OCI-M2 (cell line): ENCODE results near the gene CTTNBP2.
"Not testable (repeated sequence)": the region's sequence is repeated elsewhere in the genome, so short reads cannot be mapped to it uniquely, and the experiment has no call there.

Experiments used
- DNase-seq: peaks from one replicate; lab custom pipeline; 2025; ENCODE audit not compliant: unreplicated experiment; lab: John Stamatoyannopoulos, UW

Gene CTTNBP2

GRCh38 chr7:117750612-117751563 is 122.4 kb downstream of the CTTNBP2 start:
- DNase-seq, result no peak

DNA sequence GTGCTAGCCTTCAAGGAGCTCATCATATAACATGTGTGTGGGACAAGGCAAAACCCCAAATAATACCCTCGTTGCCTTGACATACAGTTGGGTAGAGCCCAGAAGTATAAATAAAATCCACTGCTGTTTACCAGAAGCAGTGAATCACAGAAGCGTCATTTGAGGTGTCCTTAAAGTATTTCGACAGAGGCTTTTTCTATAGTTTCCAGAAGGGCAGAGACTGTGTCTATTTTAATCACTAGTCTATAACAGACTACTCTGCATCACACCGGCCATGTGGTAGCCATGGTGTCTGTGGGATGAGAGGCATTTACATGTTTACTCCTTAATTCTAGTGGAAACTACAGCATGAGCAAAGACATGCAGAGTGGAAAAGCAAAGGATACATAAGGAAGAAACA is 131.3 kb downstream of the CTTNBP2 start:
- DNase-seq, result no peak

DNA sequence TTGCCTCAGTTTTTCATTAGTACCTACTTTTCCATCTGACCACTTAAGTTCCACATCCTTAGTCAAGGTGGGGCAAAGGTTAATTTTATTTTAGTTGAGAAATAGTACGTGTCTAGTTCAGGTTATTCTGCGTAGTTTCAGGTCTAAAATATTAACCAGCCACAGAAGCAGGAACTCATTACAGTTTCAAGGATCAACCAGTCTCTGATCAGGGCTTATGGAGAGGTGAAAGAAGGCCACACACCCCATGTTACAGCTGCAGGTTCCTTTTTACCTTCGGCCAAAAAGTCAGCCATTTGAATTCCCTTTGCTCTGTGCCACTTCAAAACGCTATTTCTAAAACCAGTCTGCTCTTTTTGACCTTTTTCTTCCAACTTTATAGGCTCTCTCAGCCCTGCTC is 134.2 kb downstream of the CTTNBP2 start:
- no peak for DNase-seq

DNA sequence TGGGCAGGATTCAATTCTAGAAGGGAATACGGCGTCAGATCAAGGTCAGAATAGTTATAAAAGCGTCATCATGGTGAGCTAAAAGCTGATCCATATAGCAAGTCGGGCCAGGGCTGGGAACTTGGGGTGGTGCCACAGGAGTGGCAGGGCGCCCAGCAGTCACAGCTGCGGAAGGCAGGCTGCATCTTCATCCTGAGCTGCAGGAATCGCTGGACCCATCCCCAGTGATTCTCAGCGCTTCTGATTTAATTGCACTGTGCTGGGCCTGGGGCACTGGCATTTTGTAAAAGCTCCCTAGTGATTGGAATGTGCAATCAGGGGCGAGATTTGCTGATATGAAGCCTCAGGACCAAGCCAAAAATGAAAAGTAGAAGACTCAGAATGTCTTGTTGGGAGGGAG is 135.3 kb downstream of the CTTNBP2 start:
- no peak for DNase-seq

DNA sequence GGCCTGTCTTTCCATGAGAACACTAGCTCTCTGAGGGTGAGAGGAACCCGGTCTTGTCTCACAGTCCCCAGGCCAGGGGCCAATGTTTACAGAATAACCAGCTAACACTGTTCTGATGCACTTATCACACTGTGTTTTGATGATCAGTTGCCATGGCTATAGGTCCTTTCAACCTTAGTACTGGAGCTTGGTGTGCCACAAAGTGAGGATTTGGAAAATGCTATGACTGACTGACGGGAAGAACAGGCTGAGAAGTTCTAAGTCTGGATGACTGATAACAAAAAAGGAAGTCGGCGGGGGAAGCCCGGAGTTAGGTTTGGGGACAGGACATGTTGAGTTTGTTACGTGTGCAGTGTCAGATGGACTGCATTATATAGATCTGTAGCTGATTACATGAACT is 141.8 kb downstream of the CTTNBP2 start:
- DNase-seq, result peak; percentile 90

- DNase-seq, result no peak
Observed at GRCh38 chr7:117730390-117730789, 142.9 kb downstream of the CTTNBP2 start.

DNA sequence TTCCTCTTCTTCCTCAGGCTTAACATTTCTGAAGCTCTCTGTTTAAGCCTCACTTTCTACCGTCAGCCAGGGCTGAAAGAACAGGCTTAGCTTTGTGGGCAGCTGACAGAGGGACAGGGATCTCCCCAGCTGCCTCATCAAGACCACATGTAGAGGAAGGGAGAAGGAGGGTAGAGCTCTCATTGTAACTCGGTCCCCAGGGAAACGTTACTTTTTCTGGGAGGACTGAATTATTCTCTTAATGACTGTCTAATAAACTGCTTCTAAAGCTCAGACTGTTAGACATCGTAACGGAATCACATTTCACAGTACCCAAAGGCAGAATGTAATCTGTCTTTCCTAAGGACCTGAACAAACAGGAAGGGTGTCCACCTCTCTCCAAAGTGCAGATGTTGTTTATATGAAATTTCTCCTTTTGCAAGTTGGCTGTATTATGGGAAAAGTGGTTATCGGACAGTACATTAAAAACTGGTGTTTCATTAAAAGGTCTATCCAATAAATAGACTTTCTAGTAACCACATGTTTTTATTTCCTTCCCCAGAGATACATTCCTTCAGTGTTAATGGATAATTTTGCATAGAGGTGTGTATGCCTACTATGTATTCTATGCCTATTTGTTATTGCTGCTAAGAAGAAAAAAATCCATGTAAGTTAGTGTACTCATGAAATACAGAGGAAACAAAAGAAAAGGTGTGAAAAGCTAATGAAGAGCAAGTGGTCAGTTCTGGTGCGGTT is 144.2 kb downstream of the CTTNBP2 start:
- DNase-seq, result no peak

DNA sequence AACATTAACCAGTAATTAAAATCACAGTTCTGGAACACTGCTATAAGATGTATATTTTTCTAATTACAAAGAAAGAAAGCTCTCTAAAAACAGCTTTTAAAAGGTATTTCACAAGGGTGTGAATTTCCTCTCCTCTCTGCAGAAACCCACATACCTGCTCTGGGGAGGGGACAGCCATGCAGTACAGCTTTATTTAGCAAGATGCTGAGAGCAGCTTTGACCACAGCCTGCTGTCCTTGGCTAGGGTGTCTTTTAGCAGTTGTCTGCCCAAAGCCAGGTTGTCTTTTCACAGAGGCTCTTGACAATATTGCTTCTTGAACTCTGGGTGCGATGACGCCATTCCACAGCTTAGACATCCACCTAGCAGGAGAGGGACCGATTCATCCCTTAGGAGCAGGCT is 148.3 kb downstream of the CTTNBP2 start:
- no peak for DNase-seq

DNA sequence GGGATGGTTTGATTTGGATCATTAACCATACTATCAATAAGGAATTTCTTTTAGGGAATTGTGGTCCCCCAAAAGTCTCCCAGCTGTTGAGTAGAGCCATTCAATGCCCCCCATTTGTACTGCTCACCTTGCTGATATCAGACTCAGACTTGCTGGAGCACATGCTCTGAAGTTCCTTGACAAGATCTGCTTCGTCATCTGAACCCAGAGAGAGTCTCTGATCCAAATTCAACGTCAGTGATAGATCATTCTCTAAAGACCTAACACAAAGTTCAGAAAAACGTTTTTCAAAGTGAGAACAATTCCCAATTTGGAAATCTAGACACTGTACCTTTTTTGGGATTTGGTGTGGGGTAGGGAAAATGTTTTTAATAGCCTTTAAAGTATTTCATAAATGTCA is 153.9 kb downstream of the CTTNBP2 start:
- DNase-seq, result no peak

DNA sequence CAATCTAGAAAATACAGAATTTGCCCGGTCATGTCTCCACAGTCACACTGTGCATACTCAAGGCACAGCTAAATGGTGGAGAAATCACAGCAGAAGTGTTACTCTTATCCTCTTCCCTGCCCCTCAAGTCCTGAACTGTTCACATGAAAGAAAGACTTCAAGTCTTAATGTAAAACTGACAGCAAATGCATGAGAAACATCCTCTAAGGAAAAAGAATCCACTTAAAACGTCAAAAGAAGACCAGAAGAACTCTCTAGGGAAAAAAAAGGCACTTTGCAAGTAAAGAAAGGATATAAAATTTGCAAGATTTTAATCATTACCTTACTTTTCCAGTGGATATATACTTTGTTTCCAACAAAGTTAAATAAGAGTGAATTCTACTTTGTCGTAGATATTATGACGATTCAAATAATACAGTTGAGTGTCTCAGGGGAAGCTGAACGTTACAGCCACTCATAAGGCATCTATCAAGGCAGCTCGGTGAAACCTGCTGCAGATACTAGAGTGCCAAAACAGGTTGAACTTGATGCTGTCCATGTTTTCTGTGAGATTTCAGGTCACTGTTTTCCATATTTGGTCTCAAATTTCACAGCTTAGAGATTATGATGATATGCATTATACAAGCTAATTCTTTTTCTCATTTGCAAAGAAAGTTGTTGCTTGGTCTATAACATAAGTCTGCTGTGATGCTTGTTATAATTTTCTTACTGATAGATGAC is 155.0 kb downstream of the CTTNBP2 start:
- DNase-seq, result no peak

DNA sequence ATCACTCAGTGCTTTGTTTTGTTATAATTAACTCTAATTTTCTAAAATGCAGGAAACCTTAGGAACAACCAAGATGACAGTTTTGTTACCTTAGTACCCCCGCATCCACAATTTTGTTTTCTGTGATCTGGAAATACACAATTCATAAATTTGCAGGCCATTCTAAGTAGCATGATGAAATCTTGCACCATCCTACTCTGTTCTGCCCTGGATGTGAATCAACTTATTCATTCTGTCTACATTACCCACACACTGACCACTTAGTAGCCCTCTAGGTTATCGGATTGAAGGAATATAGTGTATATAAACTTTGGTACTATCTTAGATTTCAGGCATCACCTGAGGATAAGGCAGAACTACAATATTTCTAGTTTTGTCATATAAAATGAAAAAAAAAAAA is 155.9 kb downstream of the CTTNBP2 start:
- no peak for DNase-seq

DNA sequence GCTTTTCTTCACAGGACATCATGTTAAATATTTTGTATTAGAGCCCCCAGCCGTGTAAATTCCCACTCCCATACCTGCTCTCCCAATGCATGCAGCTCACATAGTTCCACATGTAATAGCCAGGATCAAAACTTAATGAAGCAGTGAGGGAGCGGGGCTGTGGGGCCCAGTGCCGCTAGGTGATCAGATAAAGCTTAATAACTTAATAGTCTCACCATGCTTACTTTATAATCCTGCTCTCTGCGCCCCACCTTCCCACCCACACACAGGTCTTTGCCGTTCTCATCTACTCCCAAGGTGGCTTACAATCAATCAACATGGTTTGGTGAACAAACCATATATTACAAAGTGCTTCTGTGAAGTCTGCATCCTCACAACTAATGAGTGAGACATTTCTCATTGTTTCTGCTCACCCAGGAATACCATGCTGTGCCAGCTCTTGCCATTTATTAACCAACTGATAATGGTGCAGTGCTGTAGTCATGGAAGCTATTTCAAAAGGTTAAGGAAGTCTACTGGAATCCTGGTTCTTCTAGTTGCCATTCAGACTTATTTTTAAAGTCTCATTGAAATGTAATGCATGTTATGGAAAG is 156.4 kb downstream of the CTTNBP2 start:
- DNase-seq, result no peak

GRCh38 chr7:117715784-117716445 is 157.3 kb downstream of the CTTNBP2 start:
- DNase-seq, result peak; percentile 68

DNA sequence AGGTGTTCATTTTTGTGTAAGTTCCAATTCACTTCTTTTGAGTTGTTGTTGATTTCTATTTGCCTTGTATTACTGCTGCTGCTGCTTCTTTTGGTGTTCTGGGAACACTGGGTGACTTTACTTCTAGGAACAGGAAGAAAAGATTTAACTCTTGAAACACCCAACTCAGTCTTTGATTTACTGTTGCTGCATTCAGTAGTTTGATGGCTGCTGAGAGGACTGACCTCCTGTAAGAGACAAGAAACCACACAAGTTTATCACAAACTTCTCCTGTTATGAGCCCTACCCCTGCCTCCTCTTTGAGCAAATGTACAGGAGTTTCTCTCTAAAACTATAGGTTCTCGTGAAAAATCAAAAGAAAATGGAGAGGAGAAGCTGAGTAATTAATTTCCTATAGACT is 161.7 kb downstream of the CTTNBP2 start:
- DNase-seq, result no peak

GRCh38 chr7:117708173-117708572 is 165.1 kb downstream of the CTTNBP2 start:
- DNase-seq, result not testable (repeated sequence)

- no peak for DNase-seq
Observed at GRCh38 chr7:117707080-117707479, 166.2 kb downstream of the CTTNBP2 start.

GRCh38 chr7:117706210-117706609 is 167.0 kb downstream of the CTTNBP2 start:
- no peak for DNase-seq

- DNase-seq, result no peak
Observed at GRCh38 chr7:117705630-117706029, 167.6 kb downstream of the CTTNBP2 start.

DNA sequence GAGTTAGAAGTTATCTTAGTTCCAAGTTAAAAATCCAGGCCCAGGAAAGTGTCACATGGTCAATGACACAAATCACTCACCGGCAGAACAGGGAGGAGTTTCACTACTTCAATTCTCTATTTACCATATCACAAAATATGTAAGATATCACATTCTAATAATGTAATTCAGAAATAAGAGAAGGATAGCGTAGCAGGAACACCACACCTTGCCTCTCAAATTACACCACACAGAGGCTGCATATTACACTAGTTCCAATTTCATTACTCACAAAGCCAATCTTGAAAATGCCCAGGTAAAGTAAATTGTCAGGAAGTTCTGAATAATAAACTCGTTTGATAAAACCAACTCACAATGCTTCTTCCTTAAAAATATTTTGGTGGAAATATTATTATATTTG is 169.2 kb downstream of the CTTNBP2 start:
- DNase-seq, result no peak

GRCh38 chr7:117698018-117698417 is 175.2 kb downstream of the CTTNBP2 start:
- no peak for DNase-seq

- DNase-seq, result no peak
Observed at GRCh38 chr7:117692338-117692737, 180.9 kb downstream of the CTTNBP2 start.
